Keratinocyte (primary cell): ENCODE results near the gene GPX4. TPM values are rescaled to one million over a fixed set of nuclear protein-coding genes. Genes with fewer than 3 reads are reported as not detected.

Experiments
- DNase-seq: peaks from one replicate; pipeline ENCODE4 v3.0.0-alpha.2; 2011; ENCODE audit warnings: low read depth, missing footprints, low spot score
- FAIRE-seq: peaks from 2 replicates; lab custom pipeline; 2011; peaks lifted over from hg19 to GRCh38; lab: Jason Lieb, UNC
- H2AFZ ChIP-seq: 2 replicates; pipeline ENCODE4 v1.6.0; 2012; ENCODE audit warnings: low read length, control low read depth, inconsistent platforms; ENCODE audit not compliant: control insufficient read depth
- H3K27ac ChIP-seq: 2 replicates; pipeline ENCODE4 v1.5.1; 2011; ENCODE audit warnings: low read length; ENCODE audit not compliant: control insufficient read depth, insufficient read depth
- H3K27me3 ChIP-seq: 3 replicates; pipeline ENCODE4 v1.6.0; 2011; ENCODE audit warnings: low read length; ENCODE audit not compliant: control insufficient read depth, insufficient read depth; ENCODE audit errors: extremely low read depth
- H3K36me3 ChIP-seq, 2 experiments: 2 replicates in 1 of 2; 3 replicates in 1 of 2; pipeline ENCODE4 v1.5.1; 2011; ENCODE audit warnings: low read length in 2 of 2, mild to moderate bottlenecking in 1 of 2; ENCODE audit not compliant: control insufficient read depth in 2 of 2, insufficient read depth in 2 of 2; ENCODE audit errors: extremely low read depth in 1 of 2
- H3K4me1 ChIP-seq: 3 replicates; pipeline ENCODE4 v1.5.1; 2011; ENCODE audit warnings: low read length; ENCODE audit not compliant: control insufficient read depth, insufficient read depth; ENCODE audit errors: extremely low read depth
- H3K4me2 ChIP-seq: 3 replicates; pipeline ENCODE4 v1.6.0; 2011; ENCODE audit warnings: low read depth, low read length; ENCODE audit not compliant: control insufficient read depth, insufficient read depth; ENCODE audit errors: extremely low read depth
- H3K4me3 ChIP-seq, 3 experiments: fragments of 200-600 bp in 1 of 3; sonication (generic) in 1 of 3; 2 replicates in 2 of 3; 3 replicates in 1 of 3; pipeline ENCODE4 v1.5.1; 2011 to 2016; ENCODE audit warnings: low read length in 3 of 3, mild to moderate bottlenecking in 3 of 3, control low read depth in 2 of 3, inconsistent platforms in 1 of 3, low read depth in 1 of 3, mixed read lengths in 1 of 3, mixed run types in 1 of 3, moderate library complexity in 1 of 3; ENCODE audit not compliant: control insufficient read depth in 2 of 3, insufficient read depth in 2 of 3; ENCODE audit errors: extremely low read depth in 1 of 3
- H3K79me2 ChIP-seq: 2 replicates; pipeline ENCODE4 v1.6.0; 2012; ENCODE audit warnings: low read length; ENCODE audit not compliant: control insufficient read depth, insufficient read depth
- H3K9ac ChIP-seq: 3 replicates; pipeline ENCODE4 v1.6.0; 2011; ENCODE audit warnings: low read length; ENCODE audit not compliant: control insufficient read depth, insufficient read depth; ENCODE audit errors: extremely low read depth
- H3K9me1 ChIP-seq: 3 replicates; pipeline ENCODE4 v1.6.0; 2011; ENCODE audit warnings: low read length; ENCODE audit not compliant: control insufficient read depth, insufficient read depth; ENCODE audit errors: extremely low read depth
- H3K9me3 ChIP-seq: 2 replicates; pipeline ENCODE4 v1.5.1; 2012; ENCODE audit warnings: low read depth, low read length; ENCODE audit not compliant: control insufficient read depth
- H4K20me1 ChIP-seq: 3 replicates; pipeline ENCODE4 v1.6.0; 2011; ENCODE audit warnings: low read length; ENCODE audit not compliant: control insufficient read depth, insufficient read depth; ENCODE audit errors: extremely low read depth
- EZH2 ChIP-seq: IDR thresholded peaks from one replicate; pipeline ENCODE4 v1.6.1; 2012; ENCODE audit warnings: inconsistent platforms, mild to moderate bottlenecking, low read length, moderate library complexity
- dilution Hi-C: fragments of 300-500 bp; cut with MboI; formaldehyde crosslinking; loops from one replicate; pipeline ENCODE4 v1.7.0; 2020; ENCODE audit warnings: low sequenced_read_pairs; ENCODE audit not compliant: extremely low pct_ligation_motif_present
- polyA plus RNA-seq, 5 experiments: library from polyadenylated mRNA; depleted of rRNA in 3 of 5; stranded (reverse) in 3 of 5; stranded (forward) in 1 of 5; unstranded in 1 of 5; fragments of >200 nt; gene quantifications; 1 replicate in 1 of 5; 2 replicates in 3 of 5; 3 replicates in 1 of 5; pipeline versions ENCODE4 v1.2.1 to v1.2.3, GENCODE V29; 2011 to 2012; ENCODE audit warnings: missing spikeins in 2 of 5, low read depth in 1 of 5, low replicate concordance in 1 of 5
- TF ChIP-seq, protein P1 (sequence below), 3 experiments: IDR thresholded peaks in 1 of 3; conservative IDR thresholded peaks in 1 of 3; optimal IDR thresholded peaks in 1 of 3; 2 replicates in 2 of 3; 3 replicates in 1 of 3; pipeline versions ENCODE3 to v1.5.1; 2011; ENCODE audit warnings: low read length in 3 of 3, mild to moderate bottlenecking in 3 of 3, moderate library complexity in 2 of 3, control low read depth in 1 of 3, inconsistent platforms in 1 of 3; ENCODE audit not compliant: insufficient read depth in 2 of 3; ENCODE audit errors: extremely low read depth in 1 of 3

The GPX4 gene
- polyA plus RNA-seq, 1 donor (not counting 4 experiments of a cell fraction or from before 2014, with no cell fraction given): 193 TPM

DNA sequence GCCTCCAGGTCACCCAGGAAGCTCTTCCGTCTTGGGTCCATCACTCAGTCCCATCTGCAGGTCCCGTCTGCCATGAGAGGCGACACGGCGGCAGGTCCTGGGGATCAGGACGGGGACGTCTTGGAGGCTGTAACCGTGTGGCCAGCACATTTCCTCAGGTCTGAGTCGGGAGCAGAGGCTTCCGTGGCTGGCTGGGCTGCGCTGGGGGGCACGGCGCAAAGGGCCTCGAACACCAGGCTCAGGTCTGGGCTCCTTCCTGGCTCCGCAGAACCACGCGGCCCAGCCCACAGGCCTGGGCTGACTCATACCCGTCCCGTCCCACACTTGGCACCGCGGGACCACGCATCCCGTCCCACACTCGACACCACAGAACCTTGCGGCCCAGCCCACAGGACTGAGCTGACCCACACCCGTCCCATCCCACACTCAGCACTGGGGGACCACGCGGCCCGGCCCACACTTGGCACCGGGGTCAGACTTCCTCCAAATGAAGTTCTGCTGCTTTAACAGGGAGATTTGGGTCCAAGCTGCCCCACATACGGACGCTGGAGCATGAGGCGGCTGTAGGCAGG lies 40.1 kb downstream of the GPX4 start:
- H3K27me3 ChIP-seq: no peaks in the 10 kb centered on the region
- H3K4me2 ChIP-seq: no peak overlapping the region
- DNase-seq (no peak), FAIRE-seq (no peak)
- no peak overlapping the region for H3K4me3 ChIP-seq
- no peaks in the 10 kb centered on the region for H3K4me1 ChIP-seq
- TF ChIP-seq EZH2: no peak
- TF ChIP-seq, protein P1, sequence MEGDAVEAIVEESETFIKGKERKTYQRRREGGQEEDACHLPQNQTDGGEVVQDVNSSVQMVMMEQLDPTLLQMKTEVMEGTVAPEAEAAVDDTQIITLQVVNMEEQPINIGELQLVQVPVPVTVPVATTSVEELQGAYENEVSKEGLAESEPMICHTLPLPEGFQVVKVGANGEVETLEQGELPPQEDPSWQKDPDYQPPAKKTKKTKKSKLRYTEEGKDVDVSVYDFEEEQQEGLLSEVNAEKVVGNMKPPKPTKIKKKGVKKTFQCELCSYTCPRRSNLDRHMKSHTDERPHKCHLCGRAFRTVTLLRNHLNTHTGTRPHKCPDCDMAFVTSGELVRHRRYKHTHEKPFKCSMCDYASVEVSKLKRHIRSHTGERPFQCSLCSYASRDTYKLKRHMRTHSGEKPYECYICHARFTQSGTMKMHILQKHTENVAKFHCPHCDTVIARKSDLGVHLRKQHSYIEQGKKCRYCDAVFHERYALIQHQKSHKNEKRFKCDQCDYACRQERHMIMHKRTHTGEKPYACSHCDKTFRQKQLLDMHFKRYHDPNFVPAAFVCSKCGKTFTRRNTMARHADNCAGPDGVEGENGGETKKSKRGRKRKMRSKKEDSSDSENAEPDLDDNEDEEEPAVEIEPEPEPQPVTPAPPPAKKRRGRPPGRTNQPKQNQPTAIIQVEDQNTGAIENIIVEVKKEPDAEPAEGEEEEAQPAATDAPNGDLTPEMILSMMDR (optimal IDR thresholded peaks at IDR 0.05 in 1 of 3, IDR thresholded peaks at IDR 0.05 in 1 of 3, conservative IDR thresholded peaks at IDR 0.05 in 1 of 3; ENCODE audit: extremely low read depth in 1 of 3, insufficient read depth in 2 of 3, low read length in 3 of 3): no peak
- peaks cover 19% of the 10 kb centered on the region for H3K79me2 ChIP-seq
- dilution Hi-C loops: no loop called here
- peaks cover 22 to 32% of the 10 kb centered on the region in 2 experiments for H3K36me3 ChIP-seq
- no peaks in the 10 kb centered on the region for H4K20me1 ChIP-seq
- no peak overlapping the region for H2AFZ ChIP-seq
- no peak overlapping the region for H3K27ac ChIP-seq
- no peaks in the 10 kb centered on the region for H3K9me1 ChIP-seq
- no peaks in the 10 kb centered on the region for H3K9me3 ChIP-seq
- H3K9ac ChIP-seq: no peak overlapping the region

DNA sequence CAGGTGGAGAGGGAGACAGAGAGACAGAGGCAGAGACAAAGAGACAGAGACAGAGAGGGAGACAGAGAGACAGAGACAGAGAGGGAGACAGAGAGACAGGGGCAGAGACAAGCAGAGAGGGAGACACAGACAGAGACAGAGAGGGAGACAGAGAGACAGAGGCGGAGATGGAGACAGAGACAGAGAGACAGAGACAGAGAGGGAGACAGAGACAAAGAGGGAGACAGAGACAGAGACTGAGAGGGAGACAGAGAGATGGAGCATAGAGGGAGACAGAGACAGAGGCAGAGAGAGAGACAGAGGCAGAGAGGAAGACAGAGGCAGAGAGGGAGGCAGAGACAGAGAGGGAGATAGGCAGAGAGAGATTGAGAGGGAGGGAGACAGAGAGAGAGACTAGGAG lies 40.9 kb downstream of the GPX4 start:
- Histone ChIP-seq H3K9me3 (no peaks in the 10 kb centered on the region), H2AFZ (no peak overlapping the region), H3K79me2 (peaks cover 19% of the 10 kb centered on the region), H3K36me3 (peaks cover 29 to 35% of the 10 kb centered on the region in 2 experiments), H3K9me1 (no peaks in the 10 kb centered on the region), H3K4me3 (no peak overlapping the region), H3K4me2 (no peak overlapping the region), H3K9ac (no peak overlapping the region), H3K27ac (no peak overlapping the region), H3K27me3 (no peaks in the 10 kb centered on the region), H3K4me1 (no peaks in the 10 kb centered on the region), H4K20me1 (no peaks in the 10 kb centered on the region)
- dilution Hi-C loops: no loop called here
- FAIRE-seq: no peak
- DNase-seq: no peak
- TF ChIP-seq, protein P1 (optimal IDR thresholded peaks at IDR 0.05 in 1 of 3, IDR thresholded peaks at IDR 0.05 in 1 of 3, conservative IDR thresholded peaks at IDR 0.05 in 1 of 3; ENCODE audit: extremely low read depth in 1 of 3, insufficient read depth in 2 of 3, low read length in 3 of 3): no peak
- no peak for TF ChIP-seq EZH2
